T-helper 1 cell (primary cell): ENCODE data around the gene ZNF521.

Source experiments
- DNase-seq, 5 donors: peaks; one replicate each; pipeline ENCODE4 v3.0.0-alpha.2; 2012 to 2020

The ZNF521 gene

DNA sequence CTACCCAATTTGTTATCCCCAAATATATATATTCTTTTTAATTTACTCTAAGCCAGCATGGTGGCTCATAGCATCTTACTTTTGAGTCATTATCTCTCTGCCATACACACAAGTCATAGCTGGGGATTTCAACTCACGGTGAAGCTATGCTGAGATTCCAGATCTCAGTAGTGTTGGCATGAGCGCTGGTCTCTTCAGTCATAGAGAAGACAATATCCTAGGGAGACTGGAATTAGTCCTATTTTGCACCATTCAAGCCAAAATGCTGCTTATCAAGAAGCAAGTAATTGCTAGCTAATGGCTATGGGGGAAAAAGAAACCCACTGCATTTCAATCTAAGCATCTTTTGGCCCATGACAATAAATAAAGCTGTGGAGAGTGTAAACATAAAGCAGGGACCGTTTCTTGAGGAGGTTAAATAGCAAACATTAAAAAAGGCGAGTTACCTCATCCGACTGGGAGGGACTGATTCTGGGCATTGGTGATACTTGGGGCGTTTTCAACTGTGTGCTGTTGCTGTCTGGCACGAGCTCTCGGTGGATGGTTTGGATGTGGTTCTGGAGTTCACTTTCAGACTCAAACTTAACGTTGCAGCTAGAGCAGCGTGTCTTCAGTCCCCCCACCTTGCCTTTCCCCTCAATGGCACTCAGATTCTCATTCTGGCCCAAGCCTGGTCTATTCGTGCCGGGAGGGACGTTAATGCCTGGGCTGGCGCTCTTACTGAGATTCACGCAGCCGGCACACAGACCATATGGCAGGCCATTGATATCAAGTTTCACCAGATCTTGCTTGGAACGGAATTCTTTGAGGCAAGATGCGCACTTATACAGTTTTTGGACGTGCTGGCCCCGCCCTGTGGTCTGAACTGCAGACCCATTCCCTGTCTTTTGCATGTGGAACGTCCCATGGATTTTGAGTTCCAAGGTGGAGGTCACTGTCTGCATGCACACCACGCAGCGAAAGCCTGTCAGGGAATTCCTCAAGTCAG is 127.8 kb downstream of the ZNF521 start:
- no peak for DNase-seq

DNA sequence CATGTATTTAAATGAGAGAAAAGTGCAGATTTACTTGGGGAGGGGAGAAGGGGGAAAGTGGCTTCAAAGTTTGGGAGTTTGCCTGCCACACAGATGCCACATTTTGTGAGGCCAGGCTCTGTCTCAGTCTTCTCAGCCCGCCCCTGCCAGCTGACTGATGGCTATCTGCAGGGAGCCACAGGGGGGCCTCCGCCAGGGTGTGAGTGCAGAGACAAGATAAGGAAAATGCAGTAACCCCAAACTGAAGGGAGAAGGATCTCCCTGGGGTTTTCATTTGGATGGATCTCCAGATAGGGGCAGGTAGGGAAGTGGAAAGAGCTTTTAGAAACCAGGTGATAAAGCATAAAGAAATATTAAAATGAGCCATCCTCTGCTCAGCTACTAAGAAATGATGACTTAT is 128.8 kb downstream of the ZNF521 start:
- no peak for DNase-seq

DNA sequence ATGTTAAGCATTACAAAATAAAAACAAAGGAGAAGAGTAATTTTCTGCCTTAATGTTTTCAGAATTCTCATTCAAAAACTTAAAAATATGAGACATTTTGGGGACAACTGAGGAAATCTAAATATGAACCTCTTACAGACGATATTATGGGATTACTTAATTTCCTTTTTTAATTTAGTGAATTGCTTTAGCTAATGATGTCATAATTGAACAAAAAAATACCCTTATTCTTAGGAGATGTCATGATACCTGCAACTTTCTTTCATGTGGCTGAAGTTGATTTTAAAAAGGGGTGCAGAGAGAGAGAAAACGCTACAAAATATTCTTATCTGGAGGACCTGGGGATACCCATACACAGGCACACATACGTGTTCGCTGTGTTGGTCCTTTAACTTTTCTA is 129.3 kb downstream of the ZNF521 start:
- no peak for DNase-seq

DNA sequence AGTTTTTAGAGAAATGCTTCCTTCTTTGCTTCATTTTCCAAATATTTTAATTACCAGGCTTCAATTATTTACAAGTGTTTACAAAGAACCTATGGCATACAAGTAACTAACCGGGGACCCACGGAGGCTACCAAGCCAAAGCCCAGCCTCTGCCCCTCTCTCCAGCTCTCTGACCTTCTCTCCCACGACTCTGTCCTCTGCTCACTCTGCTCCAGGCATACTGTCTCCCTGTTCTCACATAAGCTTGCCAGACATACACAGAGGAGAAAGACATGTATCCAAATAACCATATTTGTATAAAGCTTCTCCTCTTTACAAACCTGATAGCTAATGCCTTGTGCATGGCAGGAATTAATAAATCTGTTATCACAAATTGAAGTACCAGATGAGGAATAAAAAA is 141.3 kb downstream of the ZNF521 start:
- no peak for DNase-seq

DNA sequence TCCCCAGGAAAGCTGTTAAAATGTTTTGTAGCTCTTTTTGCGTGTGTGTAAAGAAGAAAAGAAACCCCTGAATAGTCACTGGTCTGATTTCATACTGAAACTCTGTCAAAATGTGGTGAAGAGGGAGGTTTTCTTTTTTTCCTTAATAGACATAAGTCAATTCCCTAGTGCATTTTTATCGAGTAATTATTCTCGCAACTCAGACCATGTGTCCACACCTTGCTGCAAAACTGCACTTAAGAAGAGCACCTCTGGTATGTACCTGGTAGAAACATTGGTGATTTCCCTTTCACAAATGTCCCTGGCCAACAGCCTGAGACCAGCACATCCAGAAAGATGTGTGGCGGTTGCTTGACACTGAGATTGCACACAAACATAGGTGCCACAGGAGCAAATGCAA is 159.9 kb downstream of the ZNF521 start:
- no peak for DNase-seq

DNA sequence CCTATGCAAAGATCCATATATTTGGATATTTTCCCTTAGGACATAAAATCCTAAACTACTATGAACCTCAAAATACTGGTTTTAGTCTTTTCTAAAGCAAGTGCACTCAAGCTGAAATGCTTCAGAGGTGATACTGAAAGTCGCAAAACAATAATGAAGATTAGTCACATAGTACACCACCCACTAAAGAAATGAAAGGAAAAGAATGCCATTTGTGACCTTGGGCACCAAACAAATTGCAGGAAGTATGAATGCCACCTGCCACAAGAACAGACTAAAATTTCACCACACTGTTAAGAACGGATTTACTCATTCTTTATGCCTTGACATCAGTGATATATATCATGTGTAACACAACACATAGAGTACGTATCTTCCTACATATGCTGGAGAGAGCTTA is 161.5 kb downstream of the ZNF521 start:
- no peak for DNase-seq

DNA sequence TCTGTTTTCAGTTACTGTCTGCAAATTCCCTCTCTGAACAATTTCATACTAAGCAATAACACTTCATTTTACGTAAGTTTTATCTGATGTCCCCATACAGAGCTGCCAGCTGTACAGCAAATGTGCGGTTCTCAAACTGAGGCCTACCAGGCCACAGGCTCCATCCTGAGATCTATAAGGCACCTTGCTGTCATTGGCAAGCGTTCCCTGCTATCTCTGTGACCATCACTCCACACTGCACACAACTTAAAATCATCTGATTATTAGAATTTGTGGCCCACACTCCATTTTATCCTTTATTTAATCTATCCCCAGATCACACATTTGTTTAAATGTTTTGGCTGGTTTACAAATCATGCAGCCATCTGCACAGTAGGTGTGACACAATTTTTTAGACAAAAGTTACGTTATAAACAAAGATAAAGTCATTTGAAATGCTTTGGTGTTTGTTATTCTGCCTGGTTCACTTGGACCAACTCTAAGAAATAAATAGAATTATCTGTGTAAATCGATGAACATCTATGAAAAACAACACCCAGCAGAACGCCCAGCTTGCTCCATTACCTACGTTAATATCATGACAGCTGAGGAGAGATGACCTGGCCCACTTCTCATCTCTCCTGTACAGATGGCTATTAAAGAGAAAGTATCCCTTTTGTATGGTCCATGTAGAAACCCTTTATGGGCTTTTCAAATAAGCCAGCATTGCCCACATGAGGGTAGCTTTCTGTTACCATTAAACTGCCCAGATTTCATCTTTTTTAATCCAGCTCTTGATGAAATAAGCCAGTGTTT is 162.4 kb downstream of the ZNF521 start:
- no peak for DNase-seq

DNA sequence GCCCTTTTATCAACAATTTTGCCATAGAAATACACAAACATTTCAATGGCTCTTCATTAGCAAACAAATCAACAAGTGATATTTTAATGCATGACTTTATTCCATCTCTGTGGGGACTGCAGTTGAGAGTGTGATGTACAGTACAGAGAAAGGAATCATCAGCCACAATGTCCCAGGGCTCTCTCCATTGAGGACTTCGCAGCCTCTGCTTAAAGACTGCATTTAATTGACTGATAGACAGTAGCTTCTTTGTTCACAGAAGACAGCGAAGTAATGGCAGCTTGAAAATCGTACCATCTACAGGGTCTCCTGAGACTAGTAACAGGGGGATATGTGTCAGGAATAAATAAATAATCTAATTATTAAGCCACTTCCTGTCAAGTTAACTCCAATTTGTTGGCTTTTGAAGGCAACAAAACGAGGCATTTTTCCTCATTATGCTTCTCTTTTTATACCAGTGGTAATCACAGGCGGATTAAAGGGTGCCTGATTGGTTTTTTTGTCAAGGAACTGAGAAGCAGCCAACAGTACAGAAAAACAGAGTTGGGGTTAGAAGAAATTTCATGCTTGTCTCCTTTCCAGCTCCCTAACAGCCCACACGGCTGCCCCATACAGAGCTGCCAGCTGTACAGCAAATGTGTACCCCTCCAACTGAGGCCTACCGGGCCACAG is 164.3 kb downstream of the ZNF521 start:
- DNase-seq = no peak

DNA sequence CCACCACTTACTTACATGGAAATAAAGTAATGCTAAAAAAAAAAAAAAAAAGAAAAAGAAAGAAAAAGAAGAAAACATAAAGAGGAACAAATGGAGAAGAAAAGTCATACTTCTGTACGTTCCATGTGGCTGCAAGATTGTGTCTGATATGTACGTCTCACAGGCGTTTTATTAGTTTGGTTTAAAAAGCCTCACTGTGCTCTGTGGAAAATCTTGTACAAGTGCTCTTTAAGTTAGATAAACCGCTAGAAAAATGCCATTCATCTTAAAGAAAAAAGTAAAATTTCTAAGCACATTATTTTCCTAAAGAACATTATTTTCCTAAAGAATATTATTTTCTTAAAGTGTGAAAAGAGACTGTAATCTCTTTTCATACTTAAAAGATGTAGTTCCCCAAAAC is 165.1 kb downstream of the ZNF521 start:
- no peak for DNase-seq

DNA sequence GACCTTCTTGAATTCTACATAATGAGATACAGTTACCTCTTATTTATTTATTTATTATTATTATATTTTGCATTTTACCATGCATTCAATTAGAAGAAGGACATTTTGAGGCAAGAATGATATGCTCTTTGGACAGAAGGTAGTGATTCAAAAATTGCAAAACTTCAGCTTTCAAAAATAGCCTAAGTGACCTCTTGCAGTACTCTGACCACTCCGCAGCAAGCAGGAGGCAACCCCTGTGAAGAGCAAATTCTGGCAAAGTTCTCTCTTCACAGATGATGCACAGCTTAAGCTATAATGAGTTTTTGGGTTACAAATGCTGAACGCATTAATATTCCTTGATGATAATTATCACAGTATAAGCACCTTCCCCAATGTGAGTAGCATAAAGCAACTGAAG is 170.0 kb downstream of the ZNF521 start:
- no peak for DNase-seq

DNA sequence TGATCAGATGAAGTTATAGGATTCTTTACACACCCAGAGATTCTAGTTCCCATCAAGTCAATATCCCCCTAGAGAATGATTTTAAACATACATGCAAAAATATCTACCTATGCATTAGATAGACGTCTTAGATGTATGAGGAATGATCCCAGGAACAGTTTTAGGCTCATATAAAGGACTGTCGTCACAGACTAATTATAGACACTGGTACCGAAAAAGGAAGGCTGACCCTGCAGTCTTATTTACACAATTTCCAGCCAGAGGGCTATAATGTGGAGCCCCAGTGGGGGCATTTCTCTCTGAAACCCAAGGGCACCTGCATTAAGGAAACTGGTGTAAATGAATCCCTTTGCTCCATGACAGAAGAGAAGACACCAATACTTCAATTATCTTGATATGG is 170.4 kb downstream of the ZNF521 start:
- DNase-seq = no peak

DNA sequence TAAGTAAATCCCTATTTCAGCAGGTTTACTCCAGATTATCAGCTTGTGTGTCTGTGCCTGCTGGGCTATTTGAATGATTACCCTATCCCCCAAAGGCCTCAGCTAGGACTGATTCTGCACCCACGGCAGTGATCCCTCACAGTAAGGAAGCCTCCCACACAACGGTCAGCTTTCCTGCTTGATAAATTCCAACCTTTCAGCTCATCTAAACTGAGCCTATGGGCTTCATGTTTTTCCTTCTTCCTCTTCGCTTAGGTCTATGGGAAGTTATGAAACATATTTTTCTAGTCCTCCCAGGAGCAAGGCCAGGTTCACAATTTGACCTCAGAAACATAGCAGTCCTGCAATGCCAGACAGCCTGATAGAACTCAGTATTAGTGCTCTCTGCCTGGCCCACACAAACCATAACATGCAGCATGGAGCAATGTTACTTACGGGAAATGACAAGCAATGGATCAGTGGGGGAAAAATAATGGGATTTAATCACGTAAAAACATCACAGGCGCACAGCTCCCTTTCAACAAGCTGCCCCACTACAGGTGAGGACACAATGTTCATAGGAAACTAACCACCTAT is 170.9 kb downstream of the ZNF521 start:
- no peak for DNase-seq

DNA sequence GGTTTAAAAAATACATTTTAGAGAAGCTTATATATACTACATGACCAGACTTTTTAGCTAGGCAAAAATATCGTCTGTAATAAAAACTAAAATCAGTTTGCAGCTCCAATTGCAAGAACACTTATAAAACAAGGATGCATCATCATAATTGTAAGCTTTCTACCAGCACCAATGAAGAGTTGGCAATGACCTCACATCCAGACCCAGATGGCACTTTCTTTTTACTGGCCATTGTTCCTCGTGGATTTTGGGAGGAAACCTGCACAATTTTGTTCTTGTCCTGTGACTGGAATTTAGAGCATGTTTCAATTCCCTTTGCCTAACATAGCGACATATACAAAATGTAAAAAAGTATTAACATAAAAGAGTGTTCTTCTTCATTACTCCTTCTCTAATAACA is 174.3 kb downstream of the ZNF521 start:
- no peak for DNase-seq

DNA sequence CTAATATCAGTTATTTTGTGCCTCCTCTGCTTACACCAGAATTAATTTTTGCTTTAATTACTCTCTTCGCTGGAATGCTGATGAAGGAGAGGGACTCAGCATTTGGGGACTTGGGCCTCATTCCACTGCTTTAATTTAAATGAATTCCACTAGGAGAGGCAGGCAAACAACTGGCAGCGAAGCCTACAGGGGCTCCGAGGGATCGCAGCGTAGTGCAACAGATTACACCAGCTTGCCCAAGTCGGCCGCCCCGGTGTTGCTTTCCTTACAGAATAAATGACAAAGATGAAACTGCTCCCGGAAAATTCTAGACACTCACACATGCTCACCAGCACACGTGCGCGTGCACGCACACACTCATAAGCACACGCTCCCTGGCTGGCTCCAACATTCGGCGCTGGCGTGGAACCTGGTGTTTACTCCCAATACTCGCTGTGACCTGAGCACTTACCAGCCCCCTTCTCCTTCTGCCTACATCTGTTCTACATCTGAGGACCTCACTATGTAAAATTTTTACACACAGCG is 175.4 kb downstream of the ZNF521 start:
- DNase-seq = no peak

DNA sequence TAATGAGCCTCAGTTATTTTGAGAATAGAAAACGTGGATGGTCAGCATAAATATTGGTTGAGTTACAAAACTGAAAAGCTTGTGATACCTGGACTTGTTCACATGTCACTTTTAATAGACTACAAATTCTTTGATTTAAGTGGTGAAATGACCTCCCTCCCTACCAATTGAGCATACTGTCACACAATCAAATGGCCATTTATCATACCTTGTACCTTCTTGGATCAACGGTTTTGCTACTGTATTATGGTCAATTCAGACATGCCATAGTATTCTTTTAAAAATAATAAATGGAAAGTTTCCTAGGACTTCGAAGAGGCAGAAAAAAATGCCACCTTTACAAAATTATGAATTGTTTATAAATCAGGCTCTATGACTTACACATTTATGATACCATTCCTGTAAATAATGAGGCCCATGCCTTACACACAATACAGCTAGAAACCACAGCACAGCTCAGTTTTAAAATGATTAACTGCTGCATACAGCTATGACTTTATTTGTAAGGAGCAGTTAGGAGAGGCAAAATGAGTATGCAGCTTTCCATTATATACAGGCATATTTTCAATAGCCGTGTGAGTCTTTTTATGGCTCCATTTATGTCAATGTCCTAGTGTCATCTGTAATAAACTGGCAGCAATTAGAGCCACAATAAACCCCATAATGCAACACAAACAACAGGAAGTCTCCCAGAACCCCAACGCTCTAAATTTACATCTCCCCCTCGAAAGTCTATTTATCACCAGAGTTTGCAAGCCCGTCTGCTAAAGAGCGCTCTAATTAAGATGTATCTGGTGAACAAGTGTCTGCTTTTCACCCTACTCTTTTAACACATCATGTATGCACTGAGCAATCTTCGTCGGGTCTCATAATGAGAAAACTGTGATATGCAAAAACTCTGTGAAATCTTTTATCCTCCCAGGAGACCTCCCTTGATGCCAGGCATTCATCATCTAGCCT is 176.1 kb downstream of the ZNF521 start:
- no peak for DNase-seq

DNA sequence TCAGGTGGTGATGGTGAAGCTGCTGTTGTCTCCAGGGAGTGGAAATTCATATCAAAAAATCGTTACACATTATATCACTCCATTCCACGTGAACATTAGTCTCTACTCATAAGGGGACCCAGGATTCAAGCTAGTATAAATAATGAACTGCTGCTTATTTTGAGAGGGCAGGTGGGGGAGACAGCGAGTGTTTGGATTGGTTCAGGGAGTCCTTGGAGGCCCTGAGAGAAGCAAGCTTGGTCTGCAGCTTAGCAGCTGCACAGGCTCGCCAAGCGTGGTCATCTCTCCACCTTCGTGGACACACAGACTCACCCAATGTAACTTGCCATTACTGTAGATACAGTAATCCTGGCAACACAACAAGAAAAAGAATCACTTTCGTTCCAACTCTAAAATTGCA is 177.6 kb downstream of the ZNF521 start:
- DNase-seq = no peak

DNA sequence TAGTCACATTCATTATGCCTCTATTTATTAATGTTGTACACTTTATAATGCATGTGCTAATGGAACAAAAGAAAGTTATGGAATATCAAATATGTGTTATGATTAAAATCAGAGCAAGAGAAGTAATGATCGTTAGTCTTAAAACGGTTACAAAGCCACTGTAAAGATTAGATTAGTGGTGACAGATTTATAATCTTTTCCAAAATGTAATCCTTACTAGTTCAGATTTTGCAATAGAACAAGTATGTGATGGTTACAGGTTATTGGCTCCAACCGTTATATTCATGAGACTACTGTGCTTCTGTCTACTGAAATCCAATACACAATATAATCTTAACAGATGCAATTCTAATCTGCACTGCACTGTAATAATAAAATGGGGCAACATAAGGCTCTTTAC is 180.6 kb downstream of the ZNF521 start:
- no peak for DNase-seq

DNA sequence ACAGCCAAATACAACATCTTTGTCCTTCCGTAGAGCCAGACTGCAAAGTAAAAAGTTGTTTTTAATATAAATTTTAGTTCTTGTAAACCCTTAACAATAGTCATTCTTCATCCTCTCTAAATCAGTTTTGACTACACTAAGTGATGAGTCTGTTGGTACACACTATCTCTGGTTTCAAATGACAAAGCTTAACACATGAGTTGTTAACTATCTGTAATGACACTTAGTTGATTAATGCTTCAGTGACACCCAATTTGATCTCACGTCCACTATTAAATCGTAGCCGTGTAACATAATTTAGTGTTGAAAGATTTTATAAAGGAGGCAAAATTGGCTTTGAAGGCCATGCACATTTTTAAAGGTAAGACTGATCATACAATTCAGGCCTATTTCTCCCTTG is 181.6 kb downstream of the ZNF521 start:
- DNase-seq = no peak

DNA sequence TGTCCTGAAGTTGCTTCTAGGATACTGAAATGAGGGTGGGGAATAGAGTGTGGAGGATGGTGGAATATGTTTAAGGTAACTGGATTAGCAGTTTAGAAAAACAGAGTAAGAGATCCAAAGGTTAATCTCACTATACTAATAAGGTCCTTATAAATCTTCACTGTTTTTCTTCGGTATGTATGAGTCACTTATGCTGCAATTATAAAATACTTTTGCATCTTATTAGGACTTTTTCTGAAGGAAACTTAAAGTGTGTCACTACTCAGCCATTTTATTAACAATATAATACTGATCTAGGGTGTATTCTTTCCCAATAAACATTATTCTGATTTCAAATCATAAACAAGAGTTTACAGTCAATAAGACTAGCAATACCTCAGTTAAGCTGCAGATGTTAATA is 182.3 kb downstream of the ZNF521 start:
- no peak for DNase-seq

DNA sequence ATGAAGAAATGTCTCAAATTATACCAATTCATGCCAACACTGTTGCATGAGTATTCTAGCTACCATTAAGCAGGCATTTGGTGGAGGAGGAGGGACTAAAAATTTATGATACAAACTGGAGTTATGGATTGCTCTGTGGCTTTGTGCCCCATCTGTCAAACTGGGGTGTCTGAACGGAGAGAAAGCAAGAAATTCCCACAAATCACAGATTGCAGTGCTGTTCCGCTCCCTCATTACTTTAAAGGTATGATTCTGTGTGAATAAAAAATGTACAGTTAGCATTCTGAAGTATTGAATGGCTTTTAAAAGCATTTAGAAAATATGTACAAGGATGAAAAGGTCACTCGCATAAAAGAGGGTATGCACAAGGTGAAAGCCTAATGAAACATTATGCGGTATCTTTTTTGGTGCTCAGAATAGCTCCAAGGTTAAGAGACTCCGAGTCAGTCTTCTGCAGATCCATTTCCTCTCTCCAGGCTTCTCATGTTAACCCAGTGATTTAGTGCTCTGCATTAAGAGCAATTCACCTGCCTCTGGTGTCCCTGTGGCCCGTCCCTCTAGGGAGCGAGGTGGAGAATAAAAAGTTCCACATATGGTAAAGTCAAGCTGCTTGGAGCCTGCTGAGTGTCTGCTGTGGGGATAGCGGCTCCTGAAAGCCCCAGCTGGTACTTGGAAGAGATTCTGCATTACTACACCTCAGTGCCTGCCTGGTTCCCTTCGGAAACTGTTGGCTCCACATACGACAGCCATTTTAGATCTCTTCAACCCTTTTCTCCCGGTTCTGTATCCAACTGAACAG is 184.2 kb downstream of the ZNF521 start:
- no peak for DNase-seq

DNA sequence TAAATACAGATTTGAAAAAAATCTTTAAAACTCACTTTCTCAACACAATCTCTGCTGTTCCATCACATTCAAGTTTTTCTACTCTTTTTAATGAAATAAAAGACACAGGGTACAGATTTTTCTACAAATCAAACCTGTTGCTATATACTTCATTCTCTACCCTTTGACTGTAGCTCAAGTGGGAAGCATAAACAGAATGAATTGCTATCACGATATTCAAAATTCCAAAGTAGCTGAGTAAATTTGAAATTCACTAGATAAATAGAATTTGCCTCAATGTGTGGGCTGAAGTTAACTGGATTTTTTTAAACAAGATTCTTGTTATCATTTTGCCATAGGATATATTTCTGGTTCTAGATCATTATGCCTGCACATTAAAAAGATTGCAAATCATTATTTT is 185.9 kb downstream of the ZNF521 start:
- no peak for DNase-seq
